Cardiac fibroblast (primary cell): ENCODE data around the gene TLR4.

Experiments used
- DNase-seq, 2 donors: peaks; one replicate each; pipeline versions ENCODE4 v3.0.0 to v3.0.0-alpha.2; 2010; ENCODE audit warnings: low read depth in 2 of 2
- H3K4me3 ChIP-seq, 2 donors: replicated peaks in 1 of 2; 1 replicate in 1 of 2; 2 replicates in 1 of 2; pipeline ENCODE4 v1.5.1; 2011; ENCODE audit warnings: low read depth in 2 of 2, low read length in 2 of 2, mild to moderate bottlenecking in 2 of 2, moderate library complexity in 1 of 2
- CTCF ChIP-seq: IDR thresholded peaks from one replicate; pipeline ENCODE4 v1.5.1; 2011; ENCODE audit warnings: low read depth, mild to moderate bottlenecking, low read length, inconsistent platforms

TLR4 gene

GRCh38 chr9:117725426-117725887 lies 21.3 kb downstream of the TLR4 start:
- TF ChIP-seq CTCF: no peak
- no peak overlapping the region for H3K4me3 ChIP-seq
- DNase-seq: peak; percentile 59 to 65

GRCh38 chr9:117729375-117729774 lies 25.2 kb downstream of the TLR4 start:
- no peak overlapping the region for H3K4me3 ChIP-seq
- TF ChIP-seq CTCF: no peak
- no peak for DNase-seq

GRCh38 chr9:117732494-117732893 lies 28.3 kb downstream of the TLR4 start:
- TF ChIP-seq CTCF: no peak
- DNase-seq: no peak
- no peak overlapping the region for H3K4me3 ChIP-seq

- DNase-seq: no peak
- TF ChIP-seq CTCF: no peak
- H3K4me3 ChIP-seq: no peak overlapping the region
Observed at GRCh38 chr9:117733465-117733864, 29.3 kb downstream of the TLR4 start.

GRCh38 chr9:117734082-117734481 lies 29.9 kb downstream of the TLR4 start:
- no peak overlapping the region for H3K4me3 ChIP-seq
- no peak for TF ChIP-seq CTCF
- DNase-seq: no peak

- H3K4me3 ChIP-seq: no peak overlapping the region
- TF ChIP-seq CTCF: no peak
- DNase-seq: peak; percentile 25 to 83
Observed at GRCh38 chr9:117734523-117735314, 30.5 kb downstream of the TLR4 start.
